Mesothelial cell of epicardium (in vitro differentiated cells): ENCODE results near the gene PSD. TPM values are rescaled to one million over a fixed set of nuclear protein-coding genes. Genes with fewer than 3 reads are reported as not detected.
A peak's percentile ranks its signal among the peaks of the same experiment; 100 is the strongest.

Source experiments
- DNase-seq, 2 experiments: peaks; one replicate each; pipeline ENCODE4 v3.0.0; 2021; ENCODE audit warnings: low spot score in 2 of 2; ENCODE audit not compliant: unreplicated experiment in 2 of 2
- H3K27ac Mint-ChIP-seq: 2 replicates; pipeline ENCODE4 v1.8.0; 2021; ENCODE audit warnings: mixed read lengths
- H3K27me3 Mint-ChIP-seq: 2 replicates; pipeline ENCODE4 v1.8.0; 2021; ENCODE audit warnings: low read depth, mixed read lengths
- H3K36me3 Mint-ChIP-seq: 2 replicates; pipeline ENCODE4 v1.8.0; 2021; ENCODE audit warnings: mixed read lengths
- H3K4me1 Mint-ChIP-seq: 2 replicates; pipeline ENCODE4 v1.8.0; 2021; ENCODE audit warnings: mixed read lengths
- H3K4me3 Mint-ChIP-seq: 2 replicates; pipeline ENCODE4 v1.8.0; 2021; ENCODE audit warnings: mild to moderate bottlenecking, moderate library complexity, mixed read lengths
- H3K9me3 Mint-ChIP-seq: 2 replicates; pipeline ENCODE4 v1.8.0; 2021; ENCODE audit warnings: mixed read lengths
- total RNA-seq: library from RNA; stranded (reverse); gene quantifications from 3 replicates; pipeline ENCODE4 v1.2.1, GENCODE V29; 2021
- TF ChIP-seq, protein P1 (sequence below): fragments of 200-600 bp; sonication (generic); IDR thresholded peaks from one replicate; pipeline ENCODE4 v1.5.0; 2021; ENCODE audit warnings: antibody characterized with exemption; ENCODE audit not compliant: unreplicated experiment

Gene PSD
- total RNA-seq, 1 donor from 2014 or later: 12.4 TPM

DNA sequence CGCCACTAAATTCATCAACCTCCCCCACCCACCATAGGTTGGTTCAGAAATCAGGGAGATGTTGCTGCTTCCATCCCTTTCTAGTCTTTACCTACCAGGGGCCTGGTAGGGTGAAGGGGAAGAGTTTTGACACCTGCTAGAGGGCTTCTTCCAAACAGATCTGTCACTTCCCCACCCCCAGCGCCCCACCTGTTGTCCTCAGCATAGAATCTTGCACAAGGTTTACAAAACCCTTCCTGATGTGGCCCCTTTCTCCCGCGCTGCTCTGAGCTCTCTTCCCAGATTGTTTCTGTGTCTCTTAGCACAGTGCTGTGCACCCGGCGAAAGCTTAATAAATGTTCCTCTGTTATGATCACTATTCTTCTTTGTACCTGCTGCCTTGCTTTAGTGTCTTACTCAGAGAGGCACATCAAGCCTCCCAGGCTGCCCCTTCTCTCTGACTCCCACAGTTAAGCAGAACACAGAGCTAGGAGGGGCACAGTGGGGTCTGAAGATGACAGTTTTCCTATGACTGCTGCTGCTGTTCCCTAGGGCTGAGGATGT lies 44.0 kb upstream of the PSD start:
- H3K27ac Mint-ChIP-seq: no peak overlapping the region
- H3K9me3 Mint-ChIP-seq: no peaks in the 10 kb centered on the region
- peaks cover 20% of the 10 kb centered on the region for H3K27me3 Mint-ChIP-seq
- no peak for DNase-seq
- H3K4me1 Mint-ChIP-seq: peaks cover 32% of the 10 kb centered on the region
- no peak overlapping the region for H3K4me3 Mint-ChIP-seq
- TF ChIP-seq, protein P1, sequence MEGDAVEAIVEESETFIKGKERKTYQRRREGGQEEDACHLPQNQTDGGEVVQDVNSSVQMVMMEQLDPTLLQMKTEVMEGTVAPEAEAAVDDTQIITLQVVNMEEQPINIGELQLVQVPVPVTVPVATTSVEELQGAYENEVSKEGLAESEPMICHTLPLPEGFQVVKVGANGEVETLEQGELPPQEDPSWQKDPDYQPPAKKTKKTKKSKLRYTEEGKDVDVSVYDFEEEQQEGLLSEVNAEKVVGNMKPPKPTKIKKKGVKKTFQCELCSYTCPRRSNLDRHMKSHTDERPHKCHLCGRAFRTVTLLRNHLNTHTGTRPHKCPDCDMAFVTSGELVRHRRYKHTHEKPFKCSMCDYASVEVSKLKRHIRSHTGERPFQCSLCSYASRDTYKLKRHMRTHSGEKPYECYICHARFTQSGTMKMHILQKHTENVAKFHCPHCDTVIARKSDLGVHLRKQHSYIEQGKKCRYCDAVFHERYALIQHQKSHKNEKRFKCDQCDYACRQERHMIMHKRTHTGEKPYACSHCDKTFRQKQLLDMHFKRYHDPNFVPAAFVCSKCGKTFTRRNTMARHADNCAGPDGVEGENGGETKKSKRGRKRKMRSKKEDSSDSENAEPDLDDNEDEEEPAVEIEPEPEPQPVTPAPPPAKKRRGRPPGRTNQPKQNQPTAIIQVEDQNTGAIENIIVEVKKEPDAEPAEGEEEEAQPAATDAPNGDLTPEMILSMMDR: no peak
- H3K36me3 Mint-ChIP-seq: no peaks in the 10 kb centered on the region

DNA sequence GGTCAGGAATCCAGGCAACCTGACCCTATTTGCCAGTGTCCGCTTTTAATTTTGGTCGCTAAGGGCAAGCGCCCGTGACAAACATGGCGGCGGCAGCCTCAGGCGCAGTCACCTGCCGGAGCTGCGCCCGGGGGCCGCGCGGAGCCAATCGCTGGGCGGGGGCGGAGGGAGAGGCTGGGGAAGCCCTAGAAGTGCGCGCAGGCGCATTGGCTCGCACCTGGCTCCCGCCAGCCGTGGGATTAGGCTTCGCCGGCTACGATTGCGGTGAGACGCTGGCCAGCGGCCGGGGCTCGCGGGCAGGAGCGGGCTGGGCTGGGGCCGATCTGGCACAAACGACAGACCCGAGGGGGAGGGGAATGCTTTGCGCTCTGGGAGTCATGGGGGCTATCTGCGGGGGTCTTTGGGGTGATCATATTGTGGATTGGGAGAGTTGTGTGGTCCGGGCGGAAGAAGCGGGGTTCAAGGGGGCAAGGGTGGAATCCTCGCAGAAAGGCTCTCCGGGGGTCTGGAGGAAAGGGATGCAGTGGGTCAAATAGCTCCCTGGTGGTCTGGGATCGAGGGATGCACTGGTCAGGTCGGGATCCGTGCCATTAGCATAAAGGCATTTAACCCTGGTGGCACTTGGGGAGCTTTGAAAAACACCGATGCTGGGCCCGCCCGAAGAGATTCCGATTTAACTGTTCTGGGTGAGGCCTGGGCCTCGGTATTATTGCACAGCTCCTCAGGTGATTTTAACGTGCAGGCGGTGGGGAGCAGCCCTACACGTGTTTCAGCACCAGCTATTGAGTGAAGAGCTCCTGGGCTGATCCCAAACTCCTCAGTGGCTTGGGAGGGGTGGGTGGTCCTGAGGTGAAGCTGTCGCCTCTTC lies 42.8 kb upstream of the PSD start:
- TF ChIP-seq, protein P1: no peak
- no peaks in the 10 kb centered on the region for H3K36me3 Mint-ChIP-seq
- peak overlapping the region; percentile 76 for H3K4me3 Mint-ChIP-seq
- no peaks in the 10 kb centered on the region for H3K9me3 Mint-ChIP-seq
- peaks cover 32% of the 10 kb centered on the region for H3K4me1 Mint-ChIP-seq
- peaks cover 20% of the 10 kb centered on the region for H3K27me3 Mint-ChIP-seq
- peak; percentile 93 to 96 for DNase-seq
- H3K27ac Mint-ChIP-seq: peak overlapping the region; percentile 69

DNA sequence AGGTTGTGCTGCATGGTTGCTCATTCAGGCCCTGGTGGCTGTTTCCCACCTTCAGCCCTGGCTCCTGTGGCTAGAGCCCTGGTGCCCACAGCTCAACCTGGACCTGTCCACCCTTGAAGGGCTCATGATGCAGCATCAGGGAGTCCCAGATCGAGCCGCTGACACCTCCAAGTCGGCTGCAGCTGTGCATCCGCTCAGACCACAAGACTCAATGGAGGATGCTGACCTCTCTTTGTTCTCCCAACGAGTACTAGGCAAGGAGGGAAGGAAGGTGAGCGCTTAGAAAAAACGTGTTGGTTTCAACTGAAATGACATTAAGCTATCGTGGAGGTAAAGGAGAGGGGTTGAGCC lies 42.2 kb upstream of the PSD start:
- TF ChIP-seq, protein P1: no peak
- no peak for DNase-seq
- peak overlapping the region; percentile 68 for H3K27ac Mint-ChIP-seq
- peaks cover 32% of the 10 kb centered on the region for H3K4me1 Mint-ChIP-seq
- H3K4me3 Mint-ChIP-seq: peak overlapping the region; percentile 76
- H3K36me3 Mint-ChIP-seq: peaks cover 1% of the 10 kb centered on the region
- peaks cover 20% of the 10 kb centered on the region for H3K27me3 Mint-ChIP-seq
- H3K9me3 Mint-ChIP-seq: no peaks in the 10 kb centered on the region

DNA sequence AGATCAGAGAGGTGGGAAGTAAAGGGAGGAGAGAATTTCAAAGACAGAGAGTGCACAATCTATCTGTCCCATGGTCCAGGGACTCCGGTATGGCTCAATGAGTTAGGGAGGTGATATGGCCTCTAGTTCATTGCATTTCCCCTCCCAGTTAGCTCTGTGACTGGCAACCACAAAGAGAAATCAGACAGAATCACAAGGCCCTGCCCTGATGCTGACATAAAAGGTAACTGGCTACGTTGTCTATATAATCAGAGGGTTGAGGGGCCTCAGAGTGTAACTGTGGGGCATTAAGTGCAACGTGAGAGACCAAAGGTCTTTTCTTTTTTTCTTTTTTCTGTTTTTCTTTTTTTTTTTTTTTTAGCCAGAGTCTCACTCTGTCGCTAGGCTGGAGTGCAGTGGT lies 40.1 kb upstream of the PSD start:
- Mint-ChIP-seq H3K27me3 (peaks cover 20% of the 10 kb centered on the region), H3K27ac (no peak overlapping the region), H3K9me3 (no peaks in the 10 kb centered on the region), H3K36me3 (peaks cover 2% of the 10 kb centered on the region), H3K4me3 (no peak overlapping the region), H3K4me1 (peaks cover 30% of the 10 kb centered on the region)
- no peak for DNase-seq
- TF ChIP-seq, protein P1: no peak

DNA sequence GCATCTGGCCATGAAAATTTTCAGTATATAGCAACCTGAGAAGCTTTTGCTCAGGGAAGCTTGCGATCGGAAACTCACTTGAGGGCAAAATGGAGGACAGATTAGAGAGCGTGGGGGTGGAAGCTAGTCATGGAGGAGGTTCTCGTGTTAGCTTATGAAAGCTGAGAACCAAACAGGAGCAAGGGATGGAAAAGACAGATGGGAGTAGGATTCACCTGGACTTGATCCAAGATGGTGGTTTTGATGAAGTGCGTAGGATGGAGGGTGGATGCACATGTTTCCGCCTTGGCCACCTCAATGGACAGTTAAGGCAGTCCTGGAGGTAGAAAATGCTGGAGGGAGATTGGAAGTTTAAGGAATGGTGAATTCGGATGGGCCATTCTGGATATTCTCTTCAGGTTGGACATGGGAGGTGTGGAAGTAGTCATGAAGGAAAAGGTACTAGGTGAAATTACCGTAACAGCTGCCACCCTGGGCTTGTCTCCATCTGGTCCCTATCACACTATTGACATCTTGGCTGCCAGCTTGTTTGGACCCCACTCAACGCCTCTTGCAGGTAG lies 39.1 kb upstream of the PSD start:
- no peak overlapping the region for H3K4me3 Mint-ChIP-seq
- no peak overlapping the region for H3K27ac Mint-ChIP-seq
- no peaks in the 10 kb centered on the region for H3K9me3 Mint-ChIP-seq
- H3K27me3 Mint-ChIP-seq: peaks cover 14% of the 10 kb centered on the region
- no peak for DNase-seq
- TF ChIP-seq, protein P1: no peak
- H3K36me3 Mint-ChIP-seq: peaks cover 7% of the 10 kb centered on the region
- peaks cover 25% of the 10 kb centered on the region for H3K4me1 Mint-ChIP-seq
